Measurements from ENCODE around the gene DNAH12. TPM values are rescaled to one million over a fixed set of nuclear protein-coding genes. Genes with fewer than 3 reads are reported as not detected.

DNAH12 gene
- polyA plus RNA-seq, 1 donor from 2014 or later = 1.8 TPM

GRCh38 chr3:57278237-57278636, 265.9 kb downstream of the DNAH12 start:
- H3K9ac ChIP-seq (ENCODE audit: low read length) = no peak overlapping the region
- H3K27me3 ChIP-seq (ENCODE audit: insufficient read depth, low read depth, low read length) = no peaks in the 10 kb centered on the region
- H3K4me2 ChIP-seq (ENCODE audit: low read length) = no peak overlapping the region
- no peaks in the 10 kb centered on the region for H3K36me3 ChIP-seq (ENCODE audit: insufficient read depth, low read length)
- H3K9me2 ChIP-seq (ENCODE audit: insufficient read depth, low read length) = no peaks in the 10 kb centered on the region
- no peaks in the 10 kb centered on the region for H3F3A ChIP-seq (ENCODE audit: insufficient read depth, low read length, poor library complexity, severe bottlenecking)
- TF ChIP-seq CTCF (IDR thresholded peaks at IDR 0.05; ENCODE audit: poor library complexity, severe bottlenecking) (no peak), SMC3 (conservative IDR thresholded peaks at IDR 0.05; ENCODE audit: poor library complexity) (no peak)
- H3K9me3 ChIP-seq (ENCODE audit: low read length) = no peaks in the 10 kb centered on the region
- H4K20me1 ChIP-seq (ENCODE audit: insufficient read depth) = no peaks in the 10 kb centered on the region
- H3K79me2 ChIP-seq (replicated peaks; ENCODE audit: insufficient read depth, low read length) = no peaks in the 10 kb centered on the region
- H3K27ac ChIP-seq (ENCODE audit: low read length) = no peak overlapping the region
- H2AFZ ChIP-seq (ENCODE audit: low read depth, low read length) = no peak overlapping the region
- no peak overlapping the region for H3K4me3 ChIP-seq (ENCODE audit: low read length)

GRCh38 chr3:57275393-57275792, 268.8 kb downstream of the DNAH12 start:
- no peaks in the 10 kb centered on the region for H3F3A ChIP-seq (ENCODE audit: insufficient read depth, low read length, poor library complexity, severe bottlenecking)

More at GRCh38 chr3:57275393-57275792, 268.8 kb downstream of the DNAH12 start:
- H3K4me3 ChIP-seq (ENCODE audit: low read length) = no peak overlapping the region
- no peak overlapping the region for H3K4me2 ChIP-seq (ENCODE audit: low read length)
- H2AFZ ChIP-seq (ENCODE audit: low read depth, low read length) = no peak overlapping the region
- H3K27ac ChIP-seq (ENCODE audit: low read length) = no peak overlapping the region
- no peaks in the 10 kb centered on the region for H3K27me3 ChIP-seq (ENCODE audit: insufficient read depth, low read depth, low read length)
- no peaks in the 10 kb centered on the region for H3K79me2 ChIP-seq (replicated peaks; ENCODE audit: insufficient read depth, low read length)
- no peaks in the 10 kb centered on the region for H4K20me1 ChIP-seq (ENCODE audit: insufficient read depth)
- H3K9ac ChIP-seq (ENCODE audit: low read length) = no peak overlapping the region
- no peaks in the 10 kb centered on the region for H3K9me3 ChIP-seq (ENCODE audit: low read length)
- TF ChIP-seq MXI1 (conservative IDR thresholded peaks at IDR 0.05; ENCODE audit: poor library complexity, severe bottlenecking) = no peak
- TF ChIP-seq CTCF (IDR thresholded peaks at IDR 0.05; ENCODE audit: poor library complexity, severe bottlenecking) = no peak
- no peak for TF ChIP-seq REST (IDR thresholded peaks at IDR 0.05; ENCODE audit: borderline replicate concordance)
- no peak for TF ChIP-seq RAD21 (conservative IDR thresholded peaks at IDR 0.05)
- no peak for TF ChIP-seq POLR2AphosphoS5 (IDR thresholded peaks at IDR 0.05)
- no peak for TF ChIP-seq TAF1 (IDR thresholded peaks at IDR 0.05; ENCODE audit: low read depth)
- TF ChIP-seq EZH2 (IDR thresholded peaks at IDR 0.05; ENCODE audit: borderline replicate concordance, insufficient read depth, low read length, poor library complexity, severe bottlenecking) = no peak
- TF ChIP-seq SMC3 (conservative IDR thresholded peaks at IDR 0.05; ENCODE audit: poor library complexity) = no peak
- no peak for TF ChIP-seq EP300 (conservative IDR thresholded peaks at IDR 0.05; ENCODE audit: poor library complexity, severe bottlenecking)
- H3K9me2 ChIP-seq (ENCODE audit: insufficient read depth, low read length) = no peaks in the 10 kb centered on the region
- peaks cover 4% of the 10 kb centered on the region for H3K36me3 ChIP-seq (ENCODE audit: insufficient read depth, low read length)

Measured in neural cell (in vitro differentiated cells).